ENCODE results near the gene KCNC1. TPM values are rescaled to one million over a fixed set of nuclear protein-coding genes. Genes with fewer than 3 reads are reported as not detected.
A peak's percentile ranks its signal among the peaks of the same experiment; 100 is the strongest.

The KCNC1 gene
- polyA plus RNA-seq, 5 donors = 0.67 to 1.2 (median 0.72) TPM

- DNase-seq = no peak
Observed at GRCh38 chr11:17791144-17791543, 56.6 kb downstream of the KCNC1 start.

- no peak for DNase-seq
Observed at GRCh38 chr11:17792161-17792560, 57.6 kb downstream of the KCNC1 start.

- no peak for DNase-seq
Observed at GRCh38 chr11:17793642-17794170, 59.1 kb downstream of the KCNC1 start.

DNA sequence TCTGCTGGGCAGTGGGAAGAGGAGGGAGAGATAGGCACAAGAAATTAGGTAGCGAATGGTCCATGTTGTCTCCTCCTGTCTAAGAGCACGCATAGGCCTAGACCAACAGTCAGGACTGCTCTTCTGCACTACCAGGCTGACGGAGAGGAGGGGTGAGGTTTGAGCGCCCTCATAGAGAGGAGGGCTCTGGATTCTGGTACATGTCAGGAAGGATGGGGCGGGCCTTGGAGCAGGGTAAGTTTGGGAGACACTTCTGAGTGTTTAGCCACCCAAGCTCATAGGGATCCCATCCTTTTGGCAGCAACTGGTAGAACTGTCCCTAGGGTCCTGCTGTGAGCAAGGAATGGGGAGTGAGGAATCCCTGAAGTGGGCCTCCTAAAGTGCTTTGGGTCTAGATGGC lies 60.4 kb downstream of the KCNC1 start:
- DNase-seq = no peak

- DNase-seq = no peak
Observed at GRCh38 chr11:17796154-17796553, 61.6 kb downstream of the KCNC1 start.

GRCh38 chr11:17798253-17798652 lies 63.7 kb downstream of the KCNC1 start:
- no peak for DNase-seq

GRCh38 chr11:17798716-17799115 lies 64.1 kb downstream of the KCNC1 start:
- no peak for DNase-seq

- no peak for DNase-seq
Observed at GRCh38 chr11:17799147-17799546, 64.6 kb downstream of the KCNC1 start.

- DNase-seq = no peak
Observed at GRCh38 chr11:17801166-17801565, 66.6 kb downstream of the KCNC1 start.

GRCh38 chr11:17802491-17802890 lies 67.9 kb downstream of the KCNC1 start:
- no peak for DNase-seq

GRCh38 chr11:17803754-17804334 lies 69.3 kb downstream of the KCNC1 start:
- no peak for DNase-seq

DNA sequence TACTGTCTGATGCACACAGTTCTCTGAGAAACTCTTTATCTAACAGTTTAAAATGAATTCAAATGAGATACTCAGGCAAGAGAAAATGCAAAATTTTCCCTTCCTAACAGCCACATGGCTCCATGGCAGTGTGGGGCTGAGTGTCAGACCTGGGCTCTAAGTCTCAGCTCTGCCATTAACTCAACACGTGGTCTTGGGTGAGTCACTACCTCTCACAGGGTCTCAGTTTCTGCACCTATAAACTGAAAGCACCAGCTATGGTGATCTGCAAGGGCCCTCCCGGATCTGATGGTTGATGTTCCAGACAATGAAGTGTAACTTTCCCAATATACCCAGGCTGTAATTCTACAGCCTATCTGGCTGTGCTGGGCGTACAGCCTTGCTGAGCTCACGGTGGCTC lies 70.5 kb downstream of the KCNC1 start:
- DNase-seq = no peak

GRCh38 chr11:17805873-17806272 lies 71.3 kb downstream of the KCNC1 start:
- no peak for DNase-seq

DNA sequence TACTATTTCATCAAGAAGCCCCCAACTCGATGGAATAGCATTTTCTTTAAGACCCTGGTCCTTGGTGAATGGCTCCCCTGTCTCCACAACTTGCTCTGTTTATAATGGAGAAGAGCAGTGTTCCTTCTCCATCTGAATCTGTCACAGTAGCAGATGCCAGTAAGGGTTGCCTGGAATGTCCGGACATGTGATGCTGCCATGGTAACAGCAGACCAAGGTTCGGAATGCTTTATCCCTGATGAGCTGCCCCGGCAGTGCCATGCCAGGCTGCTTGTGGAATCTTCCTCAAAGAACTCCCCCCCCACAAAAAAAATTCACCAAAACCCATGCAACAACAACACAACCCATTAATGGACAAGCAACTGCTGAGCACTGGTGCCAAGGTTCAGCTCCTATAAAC lies 72.5 kb downstream of the KCNC1 start:
- no peak for DNase-seq

GRCh38 chr11:17810041-17810440 lies 75.5 kb downstream of the KCNC1 start:
- no peak for DNase-seq

- DNase-seq = no peak
Observed at GRCh38 chr11:17810746-17811145, 76.2 kb downstream of the KCNC1 start.

DNA sequence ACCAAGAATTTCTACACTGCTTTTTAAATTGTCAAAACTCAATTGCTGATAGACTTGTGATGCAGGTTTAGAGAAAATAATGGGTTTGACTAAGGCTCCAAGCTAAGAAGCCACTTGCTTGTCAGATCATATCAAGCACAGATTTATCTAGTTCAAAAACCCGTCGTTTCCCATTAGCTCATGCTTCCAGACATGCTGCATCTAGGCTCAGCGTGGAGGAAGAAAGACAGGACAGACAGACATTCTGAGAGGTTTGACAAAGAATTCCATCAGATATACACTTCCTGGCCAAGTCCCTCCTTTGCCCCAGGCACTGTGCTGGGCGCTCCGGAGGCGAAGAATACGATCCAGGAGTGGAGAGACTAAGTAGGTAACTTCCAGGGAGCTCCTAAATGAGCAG lies 76.8 kb downstream of the KCNC1 start:
- DNase-seq = no peak

- no peak for DNase-seq
Observed at GRCh38 chr11:17812091-17812864, 77.7 kb downstream of the KCNC1 start.

DNA sequence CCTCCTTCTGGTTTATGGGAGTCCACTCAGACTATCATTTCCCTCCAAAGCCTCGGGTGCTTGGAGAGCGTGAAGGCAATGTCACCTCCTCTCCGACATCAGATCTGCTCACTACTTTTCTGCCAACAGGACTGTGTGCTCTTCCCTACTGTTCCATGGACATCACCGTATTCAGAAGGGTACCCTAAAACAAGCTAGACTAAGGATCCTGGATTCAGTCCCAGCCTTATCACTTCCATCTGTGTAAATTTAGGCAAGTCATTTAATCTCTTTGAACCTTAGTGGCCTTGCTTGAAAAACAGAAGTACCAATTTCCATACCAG lies 78.2 kb downstream of the KCNC1 start:
- DNase-seq = no peak

DNA sequence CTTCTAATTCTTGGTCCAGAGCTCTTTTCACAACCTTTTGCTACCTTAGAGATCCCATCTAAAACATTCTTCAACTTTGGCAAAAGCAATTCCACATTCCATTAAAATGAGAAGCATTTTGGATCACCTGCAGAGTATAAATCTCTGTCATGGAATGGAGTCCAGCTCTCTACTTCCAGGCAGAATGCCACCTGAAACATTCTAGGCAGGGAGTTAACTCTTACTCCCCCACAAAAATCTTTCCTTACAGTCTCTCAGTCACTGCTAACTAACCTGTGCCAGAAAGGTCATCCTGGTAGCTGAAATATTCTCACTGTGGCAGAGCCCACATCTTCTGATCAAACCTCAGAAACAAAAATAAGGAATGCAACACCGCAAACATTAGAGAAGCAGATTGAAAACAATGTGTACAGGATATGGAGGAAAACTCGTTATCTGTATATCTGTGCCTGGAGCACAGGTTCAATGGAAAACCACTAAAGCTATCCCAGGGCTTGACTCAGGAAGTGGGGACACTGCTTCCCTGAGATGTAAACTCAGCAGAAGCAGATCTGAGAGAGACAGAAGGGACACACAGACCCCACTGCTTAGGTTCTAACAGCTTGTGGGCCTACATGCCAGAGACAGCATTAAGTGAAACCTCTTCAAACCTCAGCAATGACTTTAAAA lies 78.9 kb downstream of the KCNC1 start:
- DNase-seq = no peak

- no peak for DNase-seq
Observed at GRCh38 chr11:17814546-17814945, 80.0 kb downstream of the KCNC1 start.

- peak in 1 of 2 donors; percentile 26 for DNase-seq
Observed at GRCh38 chr11:17816232-17816931, 81.8 kb downstream of the KCNC1 start.
